Gastroesophageal sphincter (tissue), 4 donors: ENCODE results near the gene TEKT2. TPM values are rescaled to one million over a fixed set of nuclear protein-coding genes. Genes with fewer than 3 reads are reported as not detected.
A peak's percentile ranks its signal among the peaks of the same experiment; 100 is the strongest.

Experiments
- ATAC-seq: fragments of 150-250 bp; one replicate; pipeline ENCODE4 v1.9.1; 2016; ENCODE audit warnings: mild to moderate bottlenecking, moderate library complexity
- H3K27ac ChIP-seq, 4 donors: fragments of 200-600 bp; sonication (generic) in 3 of 4; 1 replicate in 3 of 4; 2 replicates in 1 of 4; pipeline ENCODE4 v1.5.1; 2016 to 2019
- H3K27me3 ChIP-seq: fragments of 200-600 bp; sonication (generic); one replicate; pipeline ENCODE4 v1.5.1; 2019
- H3K36me3 ChIP-seq, 2 donors: fragments of 200-600 bp; sonication (generic); one replicate each; pipeline ENCODE4 v1.5.1; 2019; ENCODE audit warnings: control low read depth in 1 of 2
- H3K4me1 ChIP-seq, 3 donors: fragments of 200-600 bp; sonication (generic); 1 replicate in 2 of 3; 2 replicates in 1 of 3; pipeline ENCODE4 v1.5.1; 2016 to 2019; ENCODE audit warnings: control low read depth in 2 of 3
- H3K4me3 ChIP-seq, 2 donors: fragments of 200-600 bp; sonication (generic); one replicate each; pipeline ENCODE4 v1.5.1; 2019; ENCODE audit warnings: mild to moderate bottlenecking in 1 of 2, moderate library complexity in 1 of 2
- H3K9me3 ChIP-seq, 3 donors: fragments of 200-600 bp; sonication (generic); one replicate each; pipeline ENCODE4 v1.5.1; 2017 to 2019; ENCODE audit warnings: control low read depth in 2 of 3
- CTCF ChIP-seq, 4 experiments: fragments of 200-600 bp in 2 of 4; fragments of 450-650 bp in 2 of 4; sonication (generic) in 1 of 4; IDR thresholded peaks; one replicate each; pipeline ENCODE4 v1.5.1; 2017 to 2019; ENCODE audit warnings: antibody characterized with exemption in 4 of 4, mild to moderate bottlenecking in 2 of 4, moderate library complexity in 2 of 4
- EP300 ChIP-seq: sonication (generic); formaldehyde crosslinking; IDR thresholded peaks from one replicate; pipeline ENCODE4 v1.6.1; 2017; ENCODE audit warnings: antibody characterized with exemption, mild to moderate bottlenecking
- POLR2A ChIP-seq, 2 donors: fragments of 450-650 bp; IDR thresholded peaks; one replicate each; pipeline ENCODE4 v1.6.1; 2017; ENCODE audit warnings: antibody characterized with exemption in 2 of 2, mild to moderate bottlenecking in 2 of 2, moderate library complexity in 1 of 2
- POLR2AphosphoS5 ChIP-seq: sonication (generic); formaldehyde crosslinking; IDR thresholded peaks from one replicate; pipeline ENCODE4 v1.6.1; 2017; ENCODE audit warnings: antibody characterized with exemption
- WGBS, 2 donors: methylation state at CpG; one replicate each; pipeline ENCODE4 v1.1.5; 2018; ENCODE audit warnings: low coverage in 1 of 2; 5-methylcytosine and 5-hydroxymethylcytosine counted together
- total RNA-seq, 4 donors: library from RNA; depleted of rRNA; stranded (reverse); fragments of >200 nt; gene quantifications; one replicate each; pipeline ENCODE4 v1.1.0, GENCODE V29; 2016

Gene TEKT2
- total RNA-seq, 4 donors from 2014 or later: 0.73 TPM; not detected in 3

GRCh38 chr1:36083219-36083618 is 675 bp upstream of the TEKT2 start:
- peaks cover 29% of the 10 kb centered on the region for H3K27me3 ChIP-seq

GRCh38 chr1:36084497-36085115 is 712 bp downstream of the TEKT2 start:
- no peak for ATAC-seq
- H3K27me3 ChIP-seq: peaks cover 29% of the 10 kb centered on the region
- H3K36me3 ChIP-seq: no peaks in the 10 kb centered on the region
- H3K27ac ChIP-seq: peak overlapping the region in 1 of 4 donors; percentile 58
- H3K4me1 ChIP-seq: peaks cover 0 to 29% (median 17%) of the 10 kb centered on the region in 3 donors
- no peaks in the 10 kb centered on the region for H3K9me3 ChIP-seq
- TF ChIP-seq POLR2A (IDR thresholded peaks at IDR 0.05): no peak
- no peak for TF ChIP-seq POLR2AphosphoS5
- TF ChIP-seq CTCF (IDR thresholded peaks at IDR 0.05): no peak
- no peak for TF ChIP-seq EP300
- peak overlapping the region; percentile 34 to 53 for H3K4me3 ChIP-seq
- WGBS, 2 donors: 0% methylated on average over 3 of the region's 19 CpGs; no CpG with 5 or more reads in 1 of the 2 donors

More at GRCh38 chr1:36083219-36083618, 675 bp upstream of the TEKT2 start:
- no peak for TF ChIP-seq CTCF (IDR thresholded peaks at IDR 0.05)
- no peak for TF ChIP-seq POLR2A (IDR thresholded peaks at IDR 0.05)
- TF ChIP-seq POLR2AphosphoS5: no peak
- no peak for TF ChIP-seq EP300
- Histone ChIP-seq H3K9me3 (no peaks in the 10 kb centered on the region), H3K4me1 (peaks cover 0 to 20% (median 11%) of the 10 kb centered on the region in 3 donors), H3K4me3 (no peak overlapping the region), H3K36me3 (no peaks in the 10 kb centered on the region), H3K27ac (no peak overlapping the region)
- ATAC-seq: no peak
- WGBS, 2 donors: 84 to 98% methylated on average over 11 of the region's 13 CpGs

- no peak overlapping the region for H3K4me3 ChIP-seq
- no peaks in the 10 kb centered on the region for H3K9me3 ChIP-seq
- 90% methylated on average over 2 to 9 of the region's 9 CpGs for WGBS, 2 donors
- H3K36me3 ChIP-seq: no peaks in the 10 kb centered on the region
- ATAC-seq: no peak
- TF ChIP-seq CTCF (IDR thresholded peaks at IDR 0.05): no peak
- TF ChIP-seq POLR2AphosphoS5: no peak
- no peak for TF ChIP-seq EP300
- TF ChIP-seq POLR2A (IDR thresholded peaks at IDR 0.05): no peak
- H3K27ac ChIP-seq: no peak overlapping the region
- H3K4me1 ChIP-seq: peaks cover 0 to 35% (median 22%) of the 10 kb centered on the region in 3 donors
- H3K27me3 ChIP-seq: peaks cover 29% of the 10 kb centered on the region
Observed at GRCh38 chr1:36085126-36085525, 1.2 kb downstream of the TEKT2 start.

- H3K4me3 ChIP-seq: no peak overlapping the region
- H3K27ac ChIP-seq: no peak overlapping the region
- 83 to 100% methylated on average over 1 to 4 of the region's 29 CpGs for WGBS, 2 donors
- peaks cover 0 to 42% (median 23%) of the 10 kb centered on the region in 3 donors for H3K4me1 ChIP-seq
- peaks cover 0 to 4% of the 10 kb centered on the region in 2 donors for H3K36me3 ChIP-seq
- peaks cover 29% of the 10 kb centered on the region for H3K27me3 ChIP-seq
- ATAC-seq: no peak
- TF ChIP-seq POLR2A (IDR thresholded peaks at IDR 0.05) (no peak), CTCF (IDR thresholded peaks at IDR 0.05) (no peak), EP300 (no peak), POLR2AphosphoS5 (no peak)
- H3K9me3 ChIP-seq: no peaks in the 10 kb centered on the region
Observed at GRCh38 chr1:36085686-36086526, 2.0 kb downstream of the TEKT2 start.
